ENCODE measurements around the gene ATP2B1.
A peak's percentile ranks its signal among the peaks of the same experiment; 100 is the strongest.
"Not testable (repeated sequence)": the region's sequence is repeated elsewhere in the genome, so short reads cannot be mapped to it uniquely, and the experiment has no call there.

Gene ATP2B1

GRCh38 chr12:89706551-89706950 is 2.1 kb downstream of the ATP2B1 start:
- H3K27ac ChIP-seq, result no peak overlapping the region
- TF ChIP-seq, protein P1, sequence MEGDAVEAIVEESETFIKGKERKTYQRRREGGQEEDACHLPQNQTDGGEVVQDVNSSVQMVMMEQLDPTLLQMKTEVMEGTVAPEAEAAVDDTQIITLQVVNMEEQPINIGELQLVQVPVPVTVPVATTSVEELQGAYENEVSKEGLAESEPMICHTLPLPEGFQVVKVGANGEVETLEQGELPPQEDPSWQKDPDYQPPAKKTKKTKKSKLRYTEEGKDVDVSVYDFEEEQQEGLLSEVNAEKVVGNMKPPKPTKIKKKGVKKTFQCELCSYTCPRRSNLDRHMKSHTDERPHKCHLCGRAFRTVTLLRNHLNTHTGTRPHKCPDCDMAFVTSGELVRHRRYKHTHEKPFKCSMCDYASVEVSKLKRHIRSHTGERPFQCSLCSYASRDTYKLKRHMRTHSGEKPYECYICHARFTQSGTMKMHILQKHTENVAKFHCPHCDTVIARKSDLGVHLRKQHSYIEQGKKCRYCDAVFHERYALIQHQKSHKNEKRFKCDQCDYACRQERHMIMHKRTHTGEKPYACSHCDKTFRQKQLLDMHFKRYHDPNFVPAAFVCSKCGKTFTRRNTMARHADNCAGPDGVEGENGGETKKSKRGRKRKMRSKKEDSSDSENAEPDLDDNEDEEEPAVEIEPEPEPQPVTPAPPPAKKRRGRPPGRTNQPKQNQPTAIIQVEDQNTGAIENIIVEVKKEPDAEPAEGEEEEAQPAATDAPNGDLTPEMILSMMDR (conservative IDR thresholded peaks at IDR 0.05), result no peak
- no peak for TF ChIP-seq ZFX (IDR thresholded peaks at IDR 0.05)

- TF ChIP-seq ZFX (IDR thresholded peaks at IDR 0.05), result no peak
- TF ChIP-seq, protein P1 (conservative IDR thresholded peaks at IDR 0.05), result no peak
- H3K27ac ChIP-seq, result no peak overlapping the region
These were observed 4.2 kb downstream of the ATP2B1 start for GRCh38 chr12:89704457-89704856.

- no peak overlapping the region for H3K27ac ChIP-seq
- TF ChIP-seq, protein P1 (conservative IDR thresholded peaks at IDR 0.05), result no peak
- no peak for TF ChIP-seq ZFX (IDR thresholded peaks at IDR 0.05)
These were observed 4.9 kb downstream of the ATP2B1 start for GRCh38 chr12:89703768-89704167.

DNA sequence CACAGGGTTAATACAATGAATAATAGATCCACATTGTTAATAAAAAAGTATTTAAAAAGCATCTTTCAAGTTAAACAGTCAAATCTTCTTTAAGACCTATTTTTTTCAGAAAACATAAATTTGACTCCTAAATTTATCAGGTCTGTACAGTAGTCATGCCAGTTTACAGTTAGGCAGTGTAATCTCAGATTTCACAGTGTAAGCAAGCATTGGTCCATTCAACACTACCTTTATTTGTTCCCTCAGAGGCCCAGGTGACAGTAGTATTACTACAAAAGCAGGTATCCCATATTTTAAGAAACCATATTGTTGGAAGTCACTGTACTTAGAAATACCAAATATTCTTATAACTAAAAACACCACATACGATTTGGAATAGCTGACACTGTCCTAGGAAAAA is 6.1 kb downstream of the ATP2B1 start:
- H3K27ac ChIP-seq, result no peak overlapping the region
- no peak for TF ChIP-seq ZFX (IDR thresholded peaks at IDR 0.05)
- TF ChIP-seq, protein P1 (conservative IDR thresholded peaks at IDR 0.05), result no peak

DNA sequence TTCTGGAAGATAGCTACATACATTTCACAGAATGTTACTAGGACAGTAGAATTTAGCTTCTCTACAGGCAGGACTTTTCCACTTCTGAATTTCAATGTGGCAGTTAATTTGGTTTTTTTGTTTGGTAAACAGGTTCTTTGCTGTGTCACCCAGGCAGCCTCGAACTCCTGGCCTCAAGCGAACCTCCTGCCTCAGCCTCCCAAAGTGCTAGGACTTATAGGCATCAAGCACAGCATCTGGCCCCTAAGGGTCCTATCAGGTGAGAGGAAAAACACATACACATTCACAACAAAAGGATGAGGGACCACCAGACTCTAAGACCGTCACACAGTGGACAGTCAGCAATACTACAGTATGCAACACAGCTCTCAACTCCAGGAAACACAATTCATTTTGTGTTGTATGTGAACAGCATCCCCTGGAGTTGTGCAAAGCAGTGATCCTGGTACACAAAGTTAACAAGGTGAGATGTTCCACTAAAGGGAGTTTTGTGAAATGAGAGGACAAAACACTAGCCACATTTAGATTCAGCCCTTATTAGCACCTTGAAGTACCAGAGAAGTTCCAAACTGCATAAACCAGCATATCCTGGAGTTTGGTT is 6.9 kb downstream of the ATP2B1 start:
- TF ChIP-seq, protein P1 (conservative IDR thresholded peaks at IDR 0.05), result peak; percentile 17; the same call in 1 of the 2 replicates
- no peak for TF ChIP-seq ZFX (IDR thresholded peaks at IDR 0.05)
- H3K27ac ChIP-seq, result no peak overlapping the region

DNA sequence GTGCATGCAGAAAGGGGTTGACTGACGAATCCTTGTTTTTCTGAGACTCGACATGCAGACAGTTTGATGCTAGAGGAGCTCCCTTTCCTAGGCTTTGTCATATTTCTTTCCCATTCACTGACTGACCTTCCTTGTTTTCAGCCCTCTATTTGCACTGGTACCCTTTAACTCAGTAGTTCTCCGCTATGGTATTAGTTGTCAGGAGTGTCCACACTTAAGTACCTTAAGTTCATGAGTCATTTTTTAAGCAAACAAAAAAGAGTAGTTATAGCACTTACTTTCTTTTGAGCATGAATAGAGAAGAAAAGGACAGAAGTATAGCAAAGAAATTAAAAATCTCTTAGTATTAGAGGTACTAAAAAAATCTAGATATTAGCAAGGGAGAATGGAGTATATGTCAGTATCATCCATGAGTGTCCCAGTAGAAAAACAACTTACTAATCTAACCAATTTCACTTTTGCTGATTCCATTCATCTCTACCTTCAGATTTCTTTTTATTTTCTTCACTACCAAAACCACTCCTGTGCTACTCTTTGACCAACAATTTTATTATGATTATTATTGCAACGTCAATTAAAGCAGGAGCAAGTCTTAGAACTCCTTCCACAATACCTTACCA is 8.3 kb downstream of the ATP2B1 start:
- no peak overlapping the region for H3K27ac ChIP-seq
- TF ChIP-seq ZFX (IDR thresholded peaks at IDR 0.05), result no peak
- TF ChIP-seq, protein P1 (conservative IDR thresholded peaks at IDR 0.05), result no peak

GRCh38 chr12:89698607-89699006 is 10.0 kb downstream of the ATP2B1 start:
- no peak for TF ChIP-seq ZFX (IDR thresholded peaks at IDR 0.05)
- TF ChIP-seq, protein P1 (conservative IDR thresholded peaks at IDR 0.05), result no peak
- H3K27ac ChIP-seq, result no peak overlapping the region

DNA sequence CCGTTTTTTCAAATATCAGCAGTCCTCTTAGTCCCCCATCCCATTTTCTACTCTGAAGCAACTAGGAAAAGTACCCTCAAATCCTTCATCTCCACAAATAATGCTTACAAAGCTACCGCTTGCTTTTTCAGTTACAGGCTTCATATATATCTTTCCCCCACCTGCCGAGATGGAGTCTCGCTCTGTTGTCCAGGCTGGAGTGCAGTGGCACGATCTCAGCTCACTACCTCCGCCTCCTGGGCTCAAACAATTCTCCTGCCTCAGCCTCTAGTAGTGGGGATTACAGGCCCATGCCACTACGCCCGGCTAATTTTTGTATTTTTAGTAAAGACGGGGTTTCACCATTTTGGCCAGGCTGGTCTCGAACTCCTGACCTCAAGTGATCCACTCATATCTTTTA is 10.9 kb downstream of the ATP2B1 start:
- not testable (repeated sequence) for H3K27ac ChIP-seq
